ENCODE data around the gene APBA2. TPM values are rescaled to one million over a fixed set of nuclear protein-coding genes. Genes with fewer than 3 reads are reported as not detected.
"Not testable (repeated sequence)": the region's sequence is repeated elsewhere in the genome, so short reads cannot be mapped to it uniquely, and the experiment has no call there.

The APBA2 gene
- total RNA-seq, 1 donor from 2014 or later = 0.38 TPM

DNA sequence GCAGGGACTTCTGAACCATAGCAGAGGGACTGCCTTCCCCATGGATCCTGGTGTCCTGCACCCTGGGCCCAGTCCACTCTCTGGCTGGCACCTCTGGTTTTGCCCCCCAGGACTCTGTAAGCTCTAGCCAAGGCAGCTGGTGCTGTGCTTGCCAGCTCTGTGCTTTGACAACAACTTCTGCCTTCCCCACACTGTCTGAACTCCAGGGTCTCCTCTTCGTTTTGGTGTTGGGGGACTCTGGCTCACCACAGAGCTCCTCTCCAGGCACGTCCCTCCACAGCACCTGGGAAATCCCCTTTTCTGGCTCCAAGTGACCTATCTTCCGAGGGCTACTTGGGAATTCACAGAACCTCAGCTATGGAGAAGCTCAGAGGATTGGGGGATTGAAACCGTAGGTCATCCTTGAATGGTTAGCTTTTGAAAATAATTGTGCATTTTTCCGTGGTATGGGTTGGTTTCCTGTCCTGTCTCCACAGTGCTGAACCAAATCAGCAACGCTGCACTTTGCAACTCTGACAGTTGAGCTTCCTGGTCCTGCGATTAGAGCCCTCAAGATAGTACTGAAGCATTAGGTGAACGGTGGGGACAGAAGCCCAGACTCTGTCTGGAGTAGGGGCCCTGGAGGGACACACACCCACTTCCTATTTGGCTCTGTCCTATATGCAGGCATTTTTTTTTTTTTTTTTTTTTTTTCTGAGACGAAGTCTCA, 152.4 kb downstream of the APBA2 start:
- no peaks in the 10 kb centered on the region for H3K9me3 ChIP-seq (replicated peaks)
- no peak for DNase-seq
- TF ChIP-seq, protein P1, sequence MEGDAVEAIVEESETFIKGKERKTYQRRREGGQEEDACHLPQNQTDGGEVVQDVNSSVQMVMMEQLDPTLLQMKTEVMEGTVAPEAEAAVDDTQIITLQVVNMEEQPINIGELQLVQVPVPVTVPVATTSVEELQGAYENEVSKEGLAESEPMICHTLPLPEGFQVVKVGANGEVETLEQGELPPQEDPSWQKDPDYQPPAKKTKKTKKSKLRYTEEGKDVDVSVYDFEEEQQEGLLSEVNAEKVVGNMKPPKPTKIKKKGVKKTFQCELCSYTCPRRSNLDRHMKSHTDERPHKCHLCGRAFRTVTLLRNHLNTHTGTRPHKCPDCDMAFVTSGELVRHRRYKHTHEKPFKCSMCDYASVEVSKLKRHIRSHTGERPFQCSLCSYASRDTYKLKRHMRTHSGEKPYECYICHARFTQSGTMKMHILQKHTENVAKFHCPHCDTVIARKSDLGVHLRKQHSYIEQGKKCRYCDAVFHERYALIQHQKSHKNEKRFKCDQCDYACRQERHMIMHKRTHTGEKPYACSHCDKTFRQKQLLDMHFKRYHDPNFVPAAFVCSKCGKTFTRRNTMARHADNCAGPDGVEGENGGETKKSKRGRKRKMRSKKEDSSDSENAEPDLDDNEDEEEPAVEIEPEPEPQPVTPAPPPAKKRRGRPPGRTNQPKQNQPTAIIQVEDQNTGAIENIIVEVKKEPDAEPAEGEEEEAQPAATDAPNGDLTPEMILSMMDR (IDR thresholded peaks at IDR 0.05; ENCODE audit: borderline replicate concordance) = no peak
- intact Hi-C loops (cut with micrococcal nuclease) = no loop called here
- no peak overlapping the region for H3K4me3 ChIP-seq
- no peaks in the 10 kb centered on the region for H3K4me1 ChIP-seq
- no peak overlapping the region for H3K27ac ChIP-seq (replicated peaks)
- no peaks in the 10 kb centered on the region for H3K36me3 ChIP-seq
- H3K27me3 ChIP-seq (ENCODE audit: low read depth) = no peaks in the 10 kb centered on the region

DNA sequence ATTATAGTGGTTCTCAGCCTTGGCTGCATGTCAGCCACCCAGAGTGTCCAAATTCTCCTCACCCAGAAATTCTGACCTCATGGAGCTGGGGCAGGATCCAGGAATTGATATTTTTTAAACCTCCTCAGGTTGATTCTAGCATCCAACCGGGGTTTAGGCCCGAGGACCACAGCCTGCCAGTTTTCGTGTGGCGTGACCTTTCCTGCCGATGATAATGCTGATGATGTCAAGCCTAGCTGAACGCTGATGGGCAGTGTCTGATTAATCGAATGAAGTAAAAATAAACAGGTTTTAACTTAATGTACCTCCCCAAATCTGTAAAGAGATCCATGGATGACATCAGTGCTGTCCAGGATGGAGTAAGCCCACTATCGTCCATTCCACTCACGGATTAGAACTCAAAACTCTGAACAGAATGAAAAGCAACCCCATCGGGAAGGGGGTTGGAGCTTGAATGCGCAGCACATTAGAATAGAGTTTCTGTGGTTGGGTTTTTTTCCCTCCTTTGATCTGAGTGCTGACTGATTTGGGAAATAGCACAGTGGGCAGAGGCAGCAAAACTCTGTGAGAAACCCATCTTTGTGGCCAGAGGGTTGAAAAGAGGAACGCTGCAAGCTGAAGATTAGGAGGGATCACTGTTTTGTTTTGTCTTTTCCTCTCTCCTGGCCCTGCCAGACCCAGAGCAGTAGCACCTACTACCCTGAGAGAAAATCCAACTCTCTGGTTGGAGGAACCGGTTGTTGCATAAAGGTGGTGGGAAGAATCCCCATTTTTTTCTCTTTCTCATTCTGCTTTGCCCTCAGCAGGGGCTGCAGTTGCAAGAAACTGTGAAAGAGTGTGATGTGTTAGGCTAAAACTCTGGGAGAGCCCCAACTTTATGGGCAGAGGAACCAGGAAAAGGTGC, 153.9 kb downstream of the APBA2 start:
- TF ChIP-seq, protein P1 (IDR thresholded peaks at IDR 0.05; ENCODE audit: borderline replicate concordance) = no peak
- Histone ChIP-seq H3K4me1 (no peaks in the 10 kb centered on the region), H3K9me3 (replicated peaks) (no peaks in the 10 kb centered on the region), H3K4me3 (no peak overlapping the region), H3K27me3 (ENCODE audit: low read depth) (no peaks in the 10 kb centered on the region), H3K36me3 (no peaks in the 10 kb centered on the region), H3K27ac (replicated peaks) (no peak overlapping the region)
- DNase-seq = no peak
- intact Hi-C loops (cut with micrococcal nuclease) = no loop called here

GRCh38 chr15:29040370-29040751, 154.6 kb downstream of the APBA2 start:
- no peak for DNase-seq
- H3K27me3 ChIP-seq (ENCODE audit: low read depth) = no peaks in the 10 kb centered on the region
- TF ChIP-seq, protein P1 (IDR thresholded peaks at IDR 0.05; ENCODE audit: borderline replicate concordance) = no peak
- intact Hi-C loops (cut with micrococcal nuclease) = no loop called here
- no peaks in the 10 kb centered on the region for H3K36me3 ChIP-seq
- no peaks in the 10 kb centered on the region for H3K9me3 ChIP-seq (replicated peaks)
- H3K4me3 ChIP-seq = no peak overlapping the region
- H3K27ac ChIP-seq (replicated peaks) = no peak overlapping the region
- no peaks in the 10 kb centered on the region for H3K4me1 ChIP-seq

DNA sequence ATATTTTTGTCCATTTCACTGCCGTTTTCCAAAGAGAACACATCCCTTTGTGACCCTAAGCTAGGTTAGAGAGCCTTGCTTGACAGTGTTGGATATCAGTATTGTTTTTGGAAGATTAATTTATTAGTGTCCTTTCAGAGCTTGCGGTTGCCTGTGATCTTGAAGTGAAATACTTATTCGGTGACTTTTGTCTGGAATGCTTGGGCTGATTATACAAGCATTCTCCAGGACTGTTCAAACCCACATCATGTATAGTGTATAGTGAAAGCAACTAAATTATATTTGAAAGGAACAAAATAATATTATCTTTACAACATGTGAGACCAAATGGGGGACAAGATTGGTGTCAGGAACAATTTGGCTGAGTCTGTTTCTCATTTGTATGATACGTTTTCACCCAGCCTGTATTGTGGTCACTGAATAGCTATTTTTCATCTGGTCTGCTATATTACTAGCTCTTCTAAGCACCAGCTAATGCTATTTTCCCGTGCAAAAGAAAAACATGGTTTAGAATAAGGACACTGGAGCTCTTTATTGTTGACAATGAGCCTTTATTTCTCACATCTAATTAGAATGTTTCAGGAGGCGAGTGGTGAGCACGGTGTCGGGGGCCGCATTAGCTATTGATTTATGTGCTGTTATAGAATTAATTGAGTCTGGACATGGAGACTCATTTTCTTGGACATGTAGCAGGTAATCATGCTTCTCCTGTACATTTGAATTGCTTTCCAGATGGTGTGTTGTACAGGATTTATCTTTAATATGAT, 158.1 kb downstream of the APBA2 start:
- H3K36me3 ChIP-seq = no peaks in the 10 kb centered on the region
- TF ChIP-seq, protein P1 (IDR thresholded peaks at IDR 0.05; ENCODE audit: borderline replicate concordance) = no peak
- H3K9me3 ChIP-seq (replicated peaks) = no peaks in the 10 kb centered on the region
- peaks cover 24% of the 10 kb centered on the region for H3K27me3 ChIP-seq (ENCODE audit: low read depth)
- no peaks in the 10 kb centered on the region for H3K4me1 ChIP-seq
- H3K27ac ChIP-seq (replicated peaks) = no peak overlapping the region
- H3K4me3 ChIP-seq = no peak overlapping the region
- DNase-seq = no peak
- intact Hi-C loops (cut with micrococcal nuclease) = no loop called here

GRCh38 chr15:29044503-29044901, 158.7 kb downstream of the APBA2 start:
- Histone ChIP-seq H3K27me3 (ENCODE audit: low read depth) (peaks cover 27% of the 10 kb centered on the region), H3K36me3 (no peaks in the 10 kb centered on the region), H3K4me3 (no peak overlapping the region), H3K9me3 (replicated peaks) (no peaks in the 10 kb centered on the region), H3K4me1 (no peaks in the 10 kb centered on the region), H3K27ac (replicated peaks) (no peak overlapping the region)
- TF ChIP-seq, protein P1 (IDR thresholded peaks at IDR 0.05; ENCODE audit: borderline replicate concordance) = no peak
- DNase-seq = no peak
- intact Hi-C loops (cut with micrococcal nuclease) = no loop called here

DNA sequence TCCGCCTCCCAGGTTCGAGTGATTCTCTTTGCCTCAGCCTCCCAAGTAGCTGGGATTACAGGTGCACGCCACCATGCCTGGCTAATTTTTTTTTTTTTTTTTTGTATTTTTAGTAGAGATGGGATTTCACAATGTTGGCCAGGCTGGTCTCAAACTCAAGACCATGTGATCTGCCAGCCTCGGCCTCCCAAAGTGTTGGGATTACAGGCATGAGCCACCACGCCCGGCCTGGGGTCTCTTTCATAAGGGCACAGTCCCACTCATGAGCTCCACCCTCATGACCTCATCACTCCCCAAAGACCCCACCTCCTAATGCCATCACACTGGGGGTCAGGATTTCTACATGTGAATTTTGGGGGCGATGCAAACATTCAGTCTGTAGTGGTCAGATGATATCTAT, 159.4 kb downstream of the APBA2 start:
- H3K4me3 ChIP-seq; intact Hi-C loops (cut with micrococcal nuclease); H3K27ac ChIP-seq (replicated peaks); H3K9me3 ChIP-seq (replicated peaks); DNase-seq; H3K4me1 ChIP-seq; H3K36me3 ChIP-seq: not testable (repeated sequence)
- peaks cover 27% of the 10 kb centered on the region for H3K27me3 ChIP-seq (ENCODE audit: low read depth)

Measured in left ventricle myocardium inferior (tissue), 1 donor.